HCT116 (cell line): ENCODE results near the gene RAP2A. TPM values are rescaled to one million over a fixed set of nuclear protein-coding genes. Genes with fewer than 3 reads are reported as not detected.

ENCODE experiments used
- ATAC-seq: fragments of 200-7000 bp; cut with Tn5 transposase; 2 replicates; pipeline ENCODE4 v1.9.1; 2020; ENCODE audit warnings: mild to moderate bottlenecking, moderate library complexity
- BruUV-seq: library from RNA; stranded (reverse); fragments of 400-500 nt; replicated peaks from 2 replicates; lab custom pipeline; 2021; lab: Mats Ljungman, UMichigan
- CTCF ChIA-PET: fragments of 300-600 bp; sonication (Branson Sonifier 250); formaldehyde crosslinking; loops from one replicate; lab custom pipeline; 2021; ENCODE audit warnings: antibody characterized with exemption; lab: Charles Lee
- POLR2A ChIA-PET: fragments of 300-600, 350-600 bp; sonication (Branson Sonifier 250); formaldehyde crosslinking; loops from one replicate; lab custom pipeline; 2021; ENCODE audit warnings: antibody characterized with exemption; lab: Charles Lee
- RAD21 ChIA-PET, 2 experiments: fragments of 300-600 bp; sonication (Branson Sonifier 250); formaldehyde crosslinking; loops; one replicate each; lab custom pipeline; 2023; ENCODE audit warnings: low total read pairs in 2 of 2; ENCODE audit not compliant: uncharacterized antibody in 2 of 2, unreplicated experiment in 2 of 2, low non-redundant PET in 1 of 2; lab: Charles Lee
- DNase-seq: peaks from one replicate; pipeline ENCODE4 v3.0.0-alpha.2; 2010; ENCODE audit warnings: low read depth, low spot score
- H2AFZ ChIP-seq: fragments of 200-600 bp; shearing (Covaris generic), sonication (generic); 2 replicates; pipeline ENCODE4 v1.6.1; 2017; ENCODE audit warnings: low read depth, mixed run types, mixed read lengths, antibody characterized with exemption, low read length; ENCODE audit not compliant: poor library complexity, severe bottlenecking
- H3K27ac ChIP-seq: 2 replicates; pipeline ENCODE4 v1.5.1; 2012; ENCODE audit warnings: low read depth, low read length
- H3K27me3 ChIP-seq: fragments of 200-600 bp; sonication (generic); 2 replicates; pipeline ENCODE4 v1.6.1; 2016; ENCODE audit warnings: mixed run types, low read length, mixed read lengths; ENCODE audit not compliant: insufficient read depth
- H3K36me3 ChIP-seq, 2 experiments: fragments of 200-500 bp in 1 of 2; fragments of 200-600 bp in 1 of 2; sonication (Bioruptor generic) in 1 of 2; sonication (generic) in 1 of 2; 2 replicates each; pipeline versions ENCODE4 v1.5.1 to v1.6.1; 2014 to 2016; ENCODE audit warnings: low read length in 2 of 2, inconsistent platforms in 1 of 2, mixed read lengths in 1 of 2, mixed run types in 1 of 2; ENCODE audit not compliant: insufficient read depth in 2 of 2, control insufficient read depth in 1 of 2
- H3K4me1 ChIP-seq, 2 experiments: fragments of 200-600 bp in 1 of 2; sonication (generic) in 1 of 2; 2 replicates each; pipeline versions ENCODE4 v1.5.1 to v1.6.1; 2012 to 2017; ENCODE audit warnings: low read length in 2 of 2, inconsistent platforms in 1 of 2, mild to moderate bottlenecking in 1 of 2, mixed read lengths in 1 of 2, mixed run types in 1 of 2, moderate library complexity in 1 of 2; ENCODE audit not compliant: insufficient read depth in 2 of 2, control insufficient read depth in 1 of 2
- H3K4me2 ChIP-seq: fragments of 200-600 bp; sonication (generic); 2 replicates; pipeline ENCODE4 v1.6.1; 2017; ENCODE audit warnings: mixed run types, low read length, mixed read lengths
- H3K4me3 ChIP-seq, 2 experiments: fragments of 200-600 bp in 1 of 2; sonication (generic) in 1 of 2; replicated peaks in 1 of 2; 2 replicates each; pipeline ENCODE4 v1.5.1; 2011 to 2016; ENCODE audit warnings: low read length in 2 of 2, control low read depth in 1 of 2, low read depth in 1 of 2, mild to moderate bottlenecking in 1 of 2, mixed read lengths in 1 of 2, mixed run types in 1 of 2
- H3K79me2 ChIP-seq: fragments of 200-600 bp; sonication (generic); 2 replicates; pipeline ENCODE4 v1.6.1; 2017; ENCODE audit warnings: mild to moderate bottlenecking, mixed run types, low read length, moderate library complexity, mixed read lengths; ENCODE audit not compliant: insufficient read depth
- H3K9ac ChIP-seq: fragments of 200-600 bp; sonication (generic); 2 replicates; pipeline ENCODE4 v1.6.1; 2016; ENCODE audit warnings: low read length, mixed read lengths
- H3K9me2 ChIP-seq: fragments of 200-600 bp; sonication (generic), shearing (Covaris generic); 2 replicates; pipeline ENCODE4 v1.6.1; 2017; ENCODE audit warnings: mixed run types, mild to moderate bottlenecking, moderate library complexity; ENCODE audit not compliant: insufficient read depth
- H3K9me3 ChIP-seq, 2 experiments: fragments of 200-500 bp in 1 of 2; fragments of 200-600 bp in 1 of 2; sonication (Bioruptor generic) in 1 of 2; sonication (generic) in 1 of 2; 2 replicates each; pipeline ENCODE4 v1.6.1; 2014 to 2017; ENCODE audit warnings: low read length in 2 of 2, mixed read lengths in 2 of 2, inconsistent platforms in 1 of 2, low read depth in 1 of 2, mild to moderate bottlenecking in 1 of 2, mixed run types in 1 of 2, moderate library complexity in 1 of 2; ENCODE audit not compliant: control insufficient read depth in 1 of 2, insufficient read depth in 1 of 2
- H4K20me1 ChIP-seq: fragments of 200-600 bp; sonication (generic), shearing (Covaris generic); 2 replicates; pipeline ENCODE4 v1.6.1; 2017; ENCODE audit warnings: mixed run types, mild to moderate bottlenecking, moderate library complexity; ENCODE audit not compliant: insufficient read depth
- CEBPB ChIP-seq: IDR thresholded peaks from 2 replicates; pipeline ENCODE4 v1.6.1; 2012; ENCODE audit warnings: low read depth
- CTCF ChIP-seq, 3 experiments: fragments of 200-600 bp in 1 of 3; sonication (generic) in 1 of 3; IDR thresholded peaks in 2 of 3; conservative IDR thresholded peaks in 1 of 3; 2 replicates each; pipeline ENCODE4 v1.5.1; 2012 to 2017; ENCODE audit warnings: low read depth in 2 of 3, low read length in 2 of 3, antibody characterized with exemption in 1 of 3, borderline replicate concordance in 1 of 3, control low read depth in 1 of 3, mild to moderate bottlenecking in 1 of 3, mixed read lengths in 1 of 3, mixed run types in 1 of 3, moderate library complexity in 1 of 3; ENCODE audit not compliant: insufficient read depth in 1 of 3
- EGR1 ChIP-seq: IDR thresholded peaks from 2 replicates; pipeline ENCODE4 v1.6.1; 2012; ENCODE audit warnings: low read depth
- JUND ChIP-seq: IDR thresholded peaks from 2 replicates; pipeline ENCODE4 v1.6.1; 2012
- POLR2A ChIP-seq: IDR thresholded peaks from 2 replicates; pipeline ENCODE4 v1.7.0; 2011; ENCODE audit warnings: borderline replicate concordance; ENCODE audit not compliant: insufficient read depth, insufficient read length; ENCODE audit errors: extremely low read depth
- RAD21 ChIP-seq: IDR thresholded peaks from 2 replicates; pipeline ENCODE4 v1.6.1; 2012; ENCODE audit warnings: low read depth, mild to moderate bottlenecking
- ZBTB33 ChIP-seq: IDR thresholded peaks from 2 replicates; pipeline ENCODE4 v1.6.1; 2011; ENCODE audit warnings: mild to moderate bottlenecking, low read length, moderate library complexity; ENCODE audit not compliant: insufficient replicate concordance; ENCODE audit errors: extremely low read depth
- ZFX ChIP-seq: fragments of 450-650 bp; IDR thresholded peaks from 2 replicates; pipeline ENCODE4 v1.6.1; 2017
- intact Hi-C: fragments of 100-400 bp; cut with micrococcal nuclease; formaldehyde crosslinking; loops from 2 replicates; pipeline ENCODE4 v1.10.0; 2022
- total RNA-seq: library from RNA; stranded (reverse); gene quantifications from one replicate; pipeline ENCODE4 v1.2.1, GENCODE V29; 2021; ENCODE audit not compliant: unreplicated experiment
- TF ChIP-seq, protein P1 (sequence below): IDR thresholded peaks from 2 replicates; pipeline ENCODE4 v1.6.1; 2012; ENCODE audit warnings: low read depth
- TF ChIP-seq, protein P2 (sequence below): IDR thresholded peaks from 2 replicates; pipeline ENCODE4 v1.6.1; 2012

The RAP2A gene
- total RNA-seq, 1 experiment from 2014 or later, result 27.6 TPM

- ATAC-seq (no peak), DNase-seq (no peak)
- no peak overlapping the region for H3K27ac ChIP-seq
- peaks cover 0 to 3% of the 10 kb centered on the region in 2 experiments; a peak in 1 of 4 replicates for H3K4me1 ChIP-seq
- H4K20me1 ChIP-seq, result no peaks in the 10 kb centered on the region
- TF ChIP-seq ZFX, result no peak
- no peak for TF ChIP-seq ZBTB33
- TF ChIP-seq CEBPB, result no peak
- TF ChIP-seq CTCF (IDR thresholded peaks at IDR 0.05 in 2 of 3, conservative IDR thresholded peaks at IDR 0.05 in 1 of 3; ENCODE audit: borderline replicate concordance in 1 of 3, insufficient read depth in 1 of 3, low read depth in 2 of 3, low read length in 2 of 3), result no peak
- no peak for TF ChIP-seq JUND
- TF ChIP-seq, protein P1, sequence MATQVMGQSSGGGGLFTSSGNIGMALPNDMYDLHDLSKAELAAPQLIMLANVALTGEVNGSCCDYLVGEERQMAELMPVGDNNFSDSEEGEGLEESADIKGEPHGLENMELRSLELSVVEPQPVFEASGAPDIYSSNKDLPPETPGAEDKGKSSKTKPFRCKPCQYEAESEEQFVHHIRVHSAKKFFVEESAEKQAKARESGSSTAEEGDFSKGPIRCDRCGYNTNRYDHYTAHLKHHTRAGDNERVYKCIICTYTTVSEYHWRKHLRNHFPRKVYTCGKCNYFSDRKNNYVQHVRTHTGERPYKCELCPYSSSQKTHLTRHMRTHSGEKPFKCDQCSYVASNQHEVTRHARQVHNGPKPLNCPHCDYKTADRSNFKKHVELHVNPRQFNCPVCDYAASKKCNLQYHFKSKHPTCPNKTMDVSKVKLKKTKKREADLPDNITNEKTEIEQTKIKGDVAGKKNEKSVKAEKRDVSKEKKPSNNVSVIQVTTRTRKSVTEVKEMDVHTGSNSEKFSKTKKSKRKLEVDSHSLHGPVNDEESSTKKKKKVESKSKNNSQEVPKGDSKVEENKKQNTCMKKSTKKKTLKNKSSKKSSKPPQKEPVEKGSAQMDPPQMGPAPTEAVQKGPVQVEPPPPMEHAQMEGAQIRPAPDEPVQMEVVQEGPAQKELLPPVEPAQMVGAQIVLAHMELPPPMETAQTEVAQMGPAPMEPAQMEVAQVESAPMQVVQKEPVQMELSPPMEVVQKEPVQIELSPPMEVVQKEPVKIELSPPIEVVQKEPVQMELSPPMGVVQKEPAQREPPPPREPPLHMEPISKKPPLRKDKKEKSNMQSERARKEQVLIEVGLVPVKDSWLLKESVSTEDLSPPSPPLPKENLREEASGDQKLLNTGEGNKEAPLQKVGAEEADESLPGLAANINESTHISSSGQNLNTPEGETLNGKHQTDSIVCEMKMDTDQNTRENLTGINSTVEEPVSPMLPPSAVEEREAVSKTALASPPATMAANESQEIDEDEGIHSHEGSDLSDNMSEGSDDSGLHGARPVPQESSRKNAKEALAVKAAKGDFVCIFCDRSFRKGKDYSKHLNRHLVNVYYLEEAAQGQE, result no peak
- TF ChIP-seq POLR2A, result no peak
- TF ChIP-seq, protein P2, sequence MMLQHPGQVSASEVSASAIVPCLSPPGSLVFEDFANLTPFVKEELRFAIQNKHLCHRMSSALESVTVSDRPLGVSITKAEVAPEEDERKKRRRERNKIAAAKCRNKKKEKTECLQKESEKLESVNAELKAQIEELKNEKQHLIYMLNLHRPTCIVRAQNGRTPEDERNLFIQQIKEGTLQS, result no peak
- TF ChIP-seq RAD21, result no peak
- TF ChIP-seq EGR1, result no peak
- ChIA-PET POLR2A (no interaction called here), CTCF (no interaction called here), RAD21 (no interaction called here)
- H3K9me3 ChIP-seq, result no peaks in the 10 kb centered on the region
- H3K36me3 ChIP-seq, result no peaks in the 10 kb centered on the region
- H3K4me2 ChIP-seq, result no peak overlapping the region
- H3K9me2 ChIP-seq, result no peaks in the 10 kb centered on the region
- H3K79me2 ChIP-seq, result no peaks in the 10 kb centered on the region
- intact Hi-C loops, result no loop called here
- H3K4me3 ChIP-seq, result no peak overlapping the region
- H3K9ac ChIP-seq, result no peak overlapping the region
- no peaks in the 10 kb centered on the region for H3K27me3 ChIP-seq
- no peak overlapping the region for H2AFZ ChIP-seq
- BruUV-seq, result no TSS peak
These were observed 7.3 kb upstream of the RAP2A start for GRCh38 chr13:97426695-97427094.
